Spleen (tissue), 11 donors: ENCODE measurements around the gene TARP.
A peak's percentile ranks its signal among the peaks of the same experiment; 100 is the strongest.

Experiments
- DNase-seq: peaks from one replicate; pipeline ENCODE4 v3.0.0-alpha.2; 2020
- H3K27ac ChIP-seq, 8 donors: fragments of 200-600 bp; sonication (generic) in 7 of 8; 1 replicate in 4 of 8; 2 replicates in 4 of 8; pipeline versions ENCODE4 v1.5.0 to v1.8.0; 2016 to 2021; ENCODE audit warnings: inconsistent platforms in 4 of 8, mild to moderate bottlenecking in 4 of 8, moderate library complexity in 1 of 8
- H3K27me3 ChIP-seq, 7 donors: fragments of 200-600 bp; sonication (generic) in 6 of 7; replicated peaks in 1 of 7; 1 replicate in 4 of 7; 2 replicates in 3 of 7; pipeline versions ENCODE4 v1.5.0 to v1.8.0; 2016 to 2021; ENCODE audit warnings: inconsistent platforms in 3 of 7, mild to moderate bottlenecking in 1 of 7
- H3K36me3 ChIP-seq, 6 donors: fragments of 200-600 bp; sonication (generic) in 5 of 6; 1 replicate in 4 of 6; 2 replicates in 2 of 6; pipeline versions ENCODE4 v1.5.0 to v1.8.0; 2016 to 2021; ENCODE audit warnings: inconsistent platforms in 2 of 6
- H3K4me1 ChIP-seq, 6 donors: fragments of 200-600 bp; sonication (generic) in 5 of 6; 1 replicate in 3 of 6; 2 replicates in 3 of 6; pipeline versions ENCODE4 v1.5.0 to v1.8.0; 2016 to 2021; ENCODE audit warnings: inconsistent platforms in 3 of 6
- H3K4me3 ChIP-seq, 8 donors: fragments of 200-600 bp; sonication (generic) in 7 of 8; 1 replicate in 4 of 8; 2 replicates in 4 of 8; pipeline versions ENCODE4 v1.5.0 to v1.8.0; 2016 to 2021; ENCODE audit warnings: inconsistent platforms in 4 of 8, mild to moderate bottlenecking in 4 of 8, moderate library complexity in 2 of 8
- H3K9me3 ChIP-seq, 8 donors: fragments of 200-600 bp; sonication (generic) in 7 of 8; 1 replicate in 4 of 8; 2 replicates in 4 of 8; pipeline versions ENCODE4 v1.5.0 to v1.8.0; 2016 to 2021; ENCODE audit warnings: inconsistent platforms in 4 of 8
- POLR2A ChIP-seq, 3 donors: fragments of 450-650 bp; IDR thresholded peaks; one replicate each; pipeline ENCODE4 v1.5.1; 2017; ENCODE audit warnings: antibody characterized with exemption in 3 of 3, mild to moderate bottlenecking in 1 of 3
- POLR2AphosphoS5 ChIP-seq, 3 donors: sonication (generic); formaldehyde crosslinking; IDR thresholded peaks; one replicate each; pipeline ENCODE4 v1.5.1; 2017; ENCODE audit warnings: antibody characterized with exemption in 3 of 3
- WGBS, 5 donors: extraction: QIAGEN DNeasy Blood & Tissue Kit in 3 of 5; methylation state at CpG; one replicate each; pipeline versions ENCODE4 v1.1.5 to v1.1.7; 2013 to 2018; 5-methylcytosine and 5-hydroxymethylcytosine counted together
- intact Hi-C: fragments of 100-400 bp; cut with DNase I; formaldehyde crosslinking; loops from one replicate; pipeline ENCODE4 v1.15.0; 2023; ENCODE audit warnings: low total_unique reads
- TF ChIP-seq, protein P1 (sequence below), 11 experiments: fragments of 200-600 bp in 7 of 11; fragments of 450-650 bp in 4 of 11; sonication (generic) in 4 of 11; IDR thresholded peaks in 8 of 11; conservative IDR thresholded peaks in 3 of 11; 1 replicate in 7 of 11; 2 replicates in 4 of 11; pipeline versions ENCODE4 v1.4.0 to v1.8.0; 2016 to 2021; ENCODE audit warnings: antibody characterized with exemption in 11 of 11, inconsistent platforms in 4 of 11, mild to moderate bottlenecking in 1 of 11
- donor health status: healthy with polysubstance abuse.
- donor health status: DM: no; HTN: no; CAD: no; lungs with moderate emphysema.
- donor health status: DM: no; HTN: no; CAD: no.
- donor health status: Bipolar disorder and iron deficiency.
- donor health status: healthy.
- donor health status: DM: no; HTN: no; CAD: no.
- donor health status: DM: yes; HTN: yes; CAD: no.

Gene TARP

DNA sequence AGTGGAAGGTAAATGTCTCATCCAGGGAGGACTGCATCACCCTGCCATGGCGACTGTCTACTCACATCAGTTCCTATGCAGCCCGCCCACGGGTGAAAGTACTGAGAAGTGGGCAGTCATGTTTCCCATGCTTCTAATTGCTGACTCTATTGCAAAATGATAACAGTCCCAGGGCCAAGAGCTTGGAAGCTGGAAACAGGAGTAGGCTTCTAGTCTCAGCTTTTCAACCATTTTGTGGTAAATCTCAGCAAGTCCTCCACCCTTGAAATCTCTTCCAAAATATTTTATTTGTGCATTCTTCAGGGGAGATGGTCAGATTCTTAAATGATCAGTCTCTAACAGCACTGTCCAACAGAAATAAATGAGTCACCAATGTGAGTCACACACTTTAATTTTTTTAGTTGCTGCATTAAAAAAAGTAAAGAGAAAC is 48.1 kb upstream of the TARP start:
- peaks cover 0 to 28% (median 7%) of the 10 kb centered on the region in 6 donors for H3K4me1 ChIP-seq
- no peak for DNase-seq
- 36 to 62% (median 51%) methylated on average over 3 of the region's 3 CpGs for WGBS, 5 donors

GRCh38 chr7:38321050-38321449 is 47.6 kb upstream of the TARP start:
- intact Hi-C loops: no loop called here
- H3K4me1 ChIP-seq: peaks cover 0 to 28% (median 7%) of the 10 kb centered on the region in 6 donors
- DNase-seq: no peak

More for the DNA sequence above, 48.1 kb upstream of the TARP start:
- TF ChIP-seq POLR2AphosphoS5 (IDR thresholded peaks at IDR 0.05) (no peak), POLR2A (IDR thresholded peaks at IDR 0.05) (no peak)
- TF ChIP-seq, protein P1, sequence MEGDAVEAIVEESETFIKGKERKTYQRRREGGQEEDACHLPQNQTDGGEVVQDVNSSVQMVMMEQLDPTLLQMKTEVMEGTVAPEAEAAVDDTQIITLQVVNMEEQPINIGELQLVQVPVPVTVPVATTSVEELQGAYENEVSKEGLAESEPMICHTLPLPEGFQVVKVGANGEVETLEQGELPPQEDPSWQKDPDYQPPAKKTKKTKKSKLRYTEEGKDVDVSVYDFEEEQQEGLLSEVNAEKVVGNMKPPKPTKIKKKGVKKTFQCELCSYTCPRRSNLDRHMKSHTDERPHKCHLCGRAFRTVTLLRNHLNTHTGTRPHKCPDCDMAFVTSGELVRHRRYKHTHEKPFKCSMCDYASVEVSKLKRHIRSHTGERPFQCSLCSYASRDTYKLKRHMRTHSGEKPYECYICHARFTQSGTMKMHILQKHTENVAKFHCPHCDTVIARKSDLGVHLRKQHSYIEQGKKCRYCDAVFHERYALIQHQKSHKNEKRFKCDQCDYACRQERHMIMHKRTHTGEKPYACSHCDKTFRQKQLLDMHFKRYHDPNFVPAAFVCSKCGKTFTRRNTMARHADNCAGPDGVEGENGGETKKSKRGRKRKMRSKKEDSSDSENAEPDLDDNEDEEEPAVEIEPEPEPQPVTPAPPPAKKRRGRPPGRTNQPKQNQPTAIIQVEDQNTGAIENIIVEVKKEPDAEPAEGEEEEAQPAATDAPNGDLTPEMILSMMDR (IDR thresholded peaks at IDR 0.05 in 8 of 11, conservative IDR thresholded peaks at IDR 0.05 in 3 of 11): no peak
- Histone ChIP-seq H3K27ac (no peak overlapping the region), H3K27me3 (no peaks in the 10 kb centered on the region), H3K4me3 (no peak overlapping the region), H3K36me3 (no peaks in the 10 kb centered on the region), H3K9me3 (no peaks in the 10 kb centered on the region)
- intact Hi-C loops: no loop called here

DNA sequence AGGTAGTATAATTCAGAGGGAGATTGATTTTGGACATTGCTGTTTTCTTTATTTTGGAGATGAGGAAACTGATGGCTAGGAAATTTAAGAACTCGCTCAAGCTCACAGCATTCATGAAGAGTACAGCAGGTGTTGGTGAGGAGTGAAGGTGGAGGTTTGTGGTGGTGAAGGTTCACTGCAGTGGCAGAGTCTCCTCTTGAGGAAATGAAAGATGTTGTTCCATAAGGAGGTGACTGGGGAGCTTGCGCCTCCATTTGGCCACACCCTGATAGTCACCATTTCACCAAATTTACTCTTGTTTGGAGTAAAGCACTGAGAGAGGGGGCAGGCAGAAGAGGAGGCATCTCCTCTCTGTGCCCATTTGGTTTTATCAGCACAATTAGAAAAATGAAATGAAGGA is 46.4 kb upstream of the TARP start:
- H3K4me3 ChIP-seq: no peak overlapping the region
- no peaks in the 10 kb centered on the region for H3K27me3 ChIP-seq
- H3K4me1 ChIP-seq: peaks cover 0 to 36% (median 7%) of the 10 kb centered on the region in 6 donors
- H3K9me3 ChIP-seq: no peaks in the 10 kb centered on the region
- TF ChIP-seq POLR2A (IDR thresholded peaks at IDR 0.05) (no peak), POLR2AphosphoS5 (IDR thresholded peaks at IDR 0.05) (no peak)
- TF ChIP-seq, protein P1 (IDR thresholded peaks at IDR 0.05 in 8 of 11, conservative IDR thresholded peaks at IDR 0.05 in 3 of 11): no peak
- WGBS, 5 donors: 39 to 72% (median 43%) methylated on average over 2 of the region's 2 CpGs
- H3K27ac ChIP-seq: peak overlapping the region in 4 of 8 donors; percentile 8 to 88 (median 68)
- intact Hi-C loops: no loop called here
- no peaks in the 10 kb centered on the region for H3K36me3 ChIP-seq
- DNase-seq: no peak

More at GRCh38 chr7:38321050-38321449, 47.6 kb upstream of the TARP start:
- H3K36me3 ChIP-seq: no peaks in the 10 kb centered on the region
- no peak overlapping the region for H3K27ac ChIP-seq
- no peaks in the 10 kb centered on the region for H3K27me3 ChIP-seq
- H3K9me3 ChIP-seq: no peaks in the 10 kb centered on the region
- H3K4me3 ChIP-seq: no peak overlapping the region
- TF ChIP-seq POLR2AphosphoS5 (IDR thresholded peaks at IDR 0.05) (no peak), POLR2A (IDR thresholded peaks at IDR 0.05) (no peak)
- TF ChIP-seq, protein P1 (IDR thresholded peaks at IDR 0.05 in 8 of 11, conservative IDR thresholded peaks at IDR 0.05 in 3 of 11): no peak

DNA sequence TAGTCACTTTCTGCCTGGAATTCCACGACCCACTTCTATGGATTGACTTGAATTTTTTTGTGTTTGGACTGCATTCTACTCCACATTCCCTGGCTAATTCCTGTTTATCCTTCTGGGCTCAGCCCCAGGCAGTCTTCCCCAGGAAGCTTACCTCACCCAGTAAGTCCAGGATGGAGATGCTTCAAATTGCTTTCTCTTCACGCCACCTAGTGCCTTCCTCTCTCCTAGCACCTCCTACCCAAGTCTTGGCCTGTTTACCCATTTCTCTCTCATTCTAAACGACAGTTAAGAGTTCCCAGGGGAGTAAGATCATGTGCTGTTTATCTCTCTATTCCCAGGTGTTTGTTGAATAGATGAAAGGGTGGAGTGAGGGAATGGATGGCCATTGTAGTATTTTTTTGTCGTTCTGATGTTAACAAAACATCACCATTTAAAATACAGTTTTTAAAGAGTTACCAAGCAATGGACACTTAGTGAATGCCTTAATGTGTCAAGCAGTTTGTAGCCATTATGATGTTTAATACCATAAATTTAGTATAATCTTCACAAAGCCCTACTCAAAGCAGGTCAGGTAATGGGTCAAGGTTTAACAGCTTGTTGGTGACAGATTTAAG is 45.5 kb upstream of the TARP start:
- peaks cover 0 to 36% (median 8%) of the 10 kb centered on the region in 6 donors for H3K4me1 ChIP-seq
- no peaks in the 10 kb centered on the region for H3K36me3 ChIP-seq

More for the DNA sequence above, 45.5 kb upstream of the TARP start:
- Histone ChIP-seq H3K9me3 (no peaks in the 10 kb centered on the region), H3K27ac (peak overlapping the region in 6 of 8 donors; percentile 14 to 88 (median 52)), H3K4me3 (no peak overlapping the region), H3K27me3 (no peaks in the 10 kb centered on the region)
- intact Hi-C loops: no loop called here
- DNase-seq: no peak
- TF ChIP-seq, protein P1 (IDR thresholded peaks at IDR 0.05 in 8 of 11, conservative IDR thresholded peaks at IDR 0.05 in 3 of 11): peak in 10 of 11 experiments; percentile 28 to 68 (median 52)
- TF ChIP-seq POLR2AphosphoS5 (IDR thresholded peaks at IDR 0.05): no peak
- 10 to 22% (median 16%) methylated on average over 4 of the region's 4 CpGs for WGBS, 5 donors
